ENCODE results near the gene ATP8B1.

DNA sequence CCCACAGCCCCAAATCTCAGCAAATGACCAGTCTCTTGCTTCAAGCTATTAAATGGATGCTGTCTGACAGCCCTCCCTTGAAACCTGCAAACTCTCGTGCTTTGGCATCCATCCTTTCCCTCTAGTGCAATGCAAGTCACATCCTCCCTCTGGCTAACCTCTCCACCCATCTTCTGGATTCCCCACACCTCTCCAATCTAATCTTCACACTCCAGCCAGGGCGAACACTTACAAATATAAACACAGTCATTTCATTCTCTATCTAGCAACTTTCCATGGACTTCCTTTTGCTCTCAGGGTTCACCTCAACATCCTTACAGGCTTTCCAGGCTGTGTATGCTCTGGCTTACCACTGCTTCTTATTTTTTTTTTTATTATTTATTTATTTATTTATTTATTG, 171.4 kb downstream of the ATP8B1 start:
- TF ChIP-seq EZH2 (IDR thresholded peaks at IDR 0.05; ENCODE audit: insufficient read depth, poor library complexity, severe bottlenecking) (no peak), EZH2phosphoT487 (IDR thresholded peaks at IDR 0.05; ENCODE audit: insufficient read depth, low read depth) (no peak)

Measured in GM23248 (cell line).